NCI-H2107 (cell line): ENCODE data around the gene ANGPTL2.

ENCODE experiments used
- DNase-seq: peaks from one replicate; lab custom pipeline; 2025; lab: John Stamatoyannopoulos, UW

Gene ANGPTL2

GRCh38 chr9:127136081-127136879, 13.8 kb upstream of the ANGPTL2 start:
- DNase-seq, result no peak

GRCh38 chr9:127135056-127135745, 12.8 kb upstream of the ANGPTL2 start:
- no peak for DNase-seq

DNA sequence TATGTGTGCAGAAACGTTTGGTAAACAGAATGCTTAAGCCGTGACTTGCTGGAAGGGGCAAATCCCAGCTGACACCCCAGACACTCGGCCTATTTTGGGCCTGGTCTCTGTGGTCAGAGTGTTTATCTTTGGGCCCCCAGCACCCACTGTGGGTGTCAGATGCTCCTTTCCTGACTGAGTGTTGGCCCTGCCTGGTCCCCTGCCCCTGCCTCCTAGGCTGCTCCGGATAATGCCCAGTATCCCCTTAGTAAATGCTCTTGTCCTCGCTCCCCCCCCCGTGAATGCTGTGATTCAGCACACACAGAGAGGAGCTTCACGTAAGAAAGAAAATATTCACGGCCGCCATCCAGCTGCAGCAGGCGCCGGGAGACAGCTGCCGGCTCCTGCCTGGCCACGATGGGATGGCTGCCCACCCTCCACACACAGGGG, 11.3 kb upstream of the ANGPTL2 start:
- DNase-seq, result no peak

- DNase-seq, result no peak
Measured at GRCh38 chr9:127132921-127133647, 10.6 kb upstream of the ANGPTL2 start.

GRCh38 chr9:127132375-127132774, 9.9 kb upstream of the ANGPTL2 start:
- no peak for DNase-seq

DNA sequence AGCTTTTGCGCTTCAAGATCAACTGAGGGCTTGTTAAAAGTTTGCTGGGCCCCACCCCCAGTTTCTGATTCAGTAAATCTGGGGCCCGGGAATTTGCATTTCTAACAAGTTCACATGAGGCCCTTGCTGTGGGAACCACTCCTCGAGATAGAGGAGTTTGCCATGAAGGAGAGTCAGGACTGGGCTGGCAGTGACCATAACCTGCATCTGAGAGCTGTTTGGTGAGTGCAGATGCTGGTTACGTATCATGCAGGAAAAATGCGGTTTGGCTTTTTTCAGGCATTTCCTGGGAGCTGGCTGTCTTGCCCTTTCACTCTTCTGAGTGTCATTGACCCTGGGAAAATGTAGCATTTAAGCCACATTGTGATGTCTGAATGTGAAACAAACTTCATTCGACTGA, 9.4 kb upstream of the ANGPTL2 start:
- no peak for DNase-seq

DNA sequence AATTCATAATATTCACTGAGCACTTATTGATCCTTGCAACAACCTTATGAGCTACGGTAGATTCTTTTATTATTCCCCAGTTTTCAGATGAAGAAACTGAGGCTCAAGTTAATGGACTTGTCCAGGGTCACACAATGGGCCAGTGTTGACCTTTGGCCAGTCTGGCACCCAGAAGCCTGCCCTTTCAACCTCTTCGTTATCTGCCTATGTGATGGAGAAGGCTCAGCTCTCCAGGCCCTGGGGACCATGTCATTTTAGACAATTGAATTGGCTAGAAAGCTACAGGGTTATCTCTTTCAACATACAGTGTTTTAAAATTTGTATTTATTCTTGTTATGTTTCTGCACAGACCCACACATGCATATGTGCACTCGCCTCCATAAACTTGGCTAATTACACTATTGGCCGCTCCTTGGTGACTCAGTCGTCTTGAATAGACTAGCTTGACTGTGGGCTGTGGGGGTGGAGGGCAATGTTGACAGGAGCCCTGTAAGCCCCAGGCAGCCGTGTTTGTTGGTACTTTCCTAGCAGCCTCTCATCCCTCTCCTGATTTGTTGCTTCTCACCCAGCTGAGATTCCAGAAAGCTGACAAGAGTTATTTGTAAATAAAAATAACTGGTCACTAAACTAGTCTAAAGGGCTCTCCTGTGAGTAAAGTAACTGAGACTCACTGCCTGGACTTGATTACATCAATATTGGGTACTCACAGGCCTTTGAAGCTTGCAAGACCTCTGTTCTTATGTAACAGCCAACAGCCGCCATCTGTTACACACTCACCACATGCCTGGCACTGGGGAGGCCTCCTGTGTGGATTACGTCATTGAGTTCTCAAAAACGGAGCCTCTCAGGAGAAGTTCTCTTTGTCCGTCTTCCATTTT, 8.5 kb upstream of the ANGPTL2 start:
- no peak for DNase-seq

DNA sequence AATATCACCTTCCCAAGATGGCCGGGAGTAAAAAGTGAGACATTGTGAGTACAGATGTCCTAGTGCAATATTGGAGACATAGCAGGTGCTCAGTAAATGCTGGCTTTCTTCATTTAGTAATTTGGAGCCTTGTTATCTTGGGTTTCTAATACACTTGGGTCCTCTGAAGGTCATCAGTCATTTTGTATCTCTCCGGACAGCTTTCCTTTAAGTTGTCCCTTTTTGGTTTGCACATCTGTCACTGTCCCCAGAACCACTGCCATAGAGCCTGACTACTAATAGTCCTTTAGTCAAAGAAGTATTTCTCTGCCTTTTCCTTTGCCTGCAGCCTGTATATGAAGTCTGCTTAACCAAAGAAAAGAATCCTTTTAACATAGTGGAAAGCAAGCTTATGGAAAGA, 7.8 kb upstream of the ANGPTL2 start:
- DNase-seq, result no peak

DNA sequence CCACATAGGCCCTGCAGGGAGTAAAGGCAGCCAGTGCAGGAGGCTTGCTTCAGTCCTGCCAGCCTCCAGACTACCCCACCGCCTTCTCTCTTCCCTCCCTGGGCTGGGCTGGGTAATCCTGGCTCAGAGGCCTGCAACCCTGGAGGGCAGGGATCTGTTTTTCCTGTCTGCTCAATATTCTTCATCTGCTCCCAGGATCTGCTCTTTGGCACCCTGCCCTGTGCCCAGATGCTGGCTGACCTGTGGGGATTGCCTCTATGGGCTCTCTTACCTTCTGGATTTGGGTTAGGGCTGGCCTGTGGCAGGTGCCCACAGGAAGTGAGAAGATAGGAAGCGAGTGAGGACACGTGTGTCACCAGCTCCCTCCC, 7.3 kb upstream of the ANGPTL2 start:
- no peak for DNase-seq

DNA sequence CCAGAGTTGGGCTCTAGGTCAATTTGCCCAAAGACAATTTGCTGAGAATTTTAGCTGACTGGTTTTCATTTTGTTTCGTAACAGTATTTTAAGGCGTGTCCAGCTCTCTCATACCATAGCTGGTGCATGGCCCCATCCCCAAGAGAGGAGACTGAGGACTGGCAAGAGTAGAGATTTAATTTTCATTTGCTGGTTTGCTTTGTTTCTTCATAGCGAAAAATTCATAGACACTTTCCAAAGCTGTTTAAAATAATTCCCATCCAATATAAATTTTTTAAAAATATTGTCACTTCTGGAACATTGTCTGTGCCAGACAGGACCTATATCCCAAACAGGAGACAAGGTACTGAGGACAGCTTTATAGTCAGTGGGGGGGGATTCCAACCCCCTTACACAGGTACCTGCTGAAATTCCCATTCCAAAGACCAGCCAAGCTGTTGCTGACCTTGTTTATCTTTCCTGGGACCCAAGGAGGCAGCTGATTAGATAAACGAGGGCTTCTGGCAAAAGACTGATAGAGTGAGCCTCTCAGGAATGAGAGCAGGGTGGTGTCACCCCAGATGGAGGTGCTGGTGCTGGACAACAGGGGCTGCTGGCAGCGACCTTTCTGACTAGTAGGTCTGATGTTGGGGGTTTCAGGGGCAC, 6.8 kb upstream of the ANGPTL2 start:
- DNase-seq, result no peak

GRCh38 chr9:127128341-127129072, 6.1 kb upstream of the ANGPTL2 start:
- DNase-seq, result no peak

DNA sequence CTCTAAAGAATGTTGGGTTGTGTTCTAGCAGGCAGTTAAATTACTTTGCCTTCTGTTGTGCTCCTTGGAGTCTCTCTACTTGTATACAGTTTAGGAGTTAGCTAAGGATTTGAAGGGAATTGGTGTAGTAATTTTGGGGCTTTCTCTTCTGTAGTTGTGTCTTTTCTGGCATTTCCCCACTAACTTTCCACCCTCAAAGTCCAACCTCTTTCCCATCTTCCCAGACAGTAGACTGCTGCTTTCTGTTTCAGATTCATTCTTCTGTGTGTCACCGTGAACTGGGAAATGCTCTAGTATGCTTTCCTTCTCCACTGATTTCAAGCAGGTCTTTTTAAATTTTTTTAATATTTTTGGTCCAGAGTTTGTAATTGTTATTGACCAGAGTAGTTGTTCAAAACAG, 4.5 kb upstream of the ANGPTL2 start:
- no peak for DNase-seq

DNA sequence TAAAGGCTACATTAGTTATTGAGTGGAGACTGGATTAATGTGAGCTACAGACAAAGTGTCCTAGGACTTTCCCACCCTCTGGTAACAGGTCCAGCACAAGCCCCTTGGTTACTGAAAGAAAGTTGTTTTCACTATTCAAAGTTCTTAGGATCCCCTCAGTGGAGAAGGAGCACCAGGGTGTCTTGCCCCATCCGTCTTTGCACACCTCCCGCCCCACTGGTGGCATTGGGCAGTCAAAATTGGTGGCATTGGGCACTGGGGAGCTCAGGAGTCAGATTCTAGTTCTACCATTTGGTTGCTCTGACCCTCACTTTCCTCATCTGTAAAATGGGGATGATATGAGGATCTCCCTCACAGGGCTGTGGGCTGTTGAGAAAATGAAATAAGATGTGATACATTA, 2.4 kb upstream of the ANGPTL2 start:
- DNase-seq, result no peak

DNA sequence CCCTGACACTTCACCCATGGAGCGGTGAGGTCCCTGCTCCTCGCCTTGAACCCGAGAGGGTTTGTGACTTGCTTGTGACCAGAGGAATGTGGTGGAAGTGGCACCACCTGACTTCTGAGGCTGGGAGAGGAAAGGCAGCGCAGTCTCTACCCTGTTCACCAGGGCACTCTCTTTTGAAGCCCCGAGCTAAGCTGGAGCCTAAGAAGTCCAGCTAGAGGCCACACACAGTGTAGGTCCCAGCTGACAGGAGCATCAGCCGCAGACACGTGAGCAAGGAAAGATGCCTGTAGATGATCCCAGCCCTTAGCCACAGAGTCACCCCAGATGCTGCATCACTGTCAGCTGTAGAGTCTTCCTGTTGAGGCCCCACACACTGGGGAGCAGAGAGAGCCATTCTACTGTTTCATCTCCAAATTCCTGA, 1.7 kb upstream of the ANGPTL2 start:
- DNase-seq, result no peak

GRCh38 chr9:127123064-127123890, 842 bp upstream of the ANGPTL2 start:
- DNase-seq, result no peak

DNA sequence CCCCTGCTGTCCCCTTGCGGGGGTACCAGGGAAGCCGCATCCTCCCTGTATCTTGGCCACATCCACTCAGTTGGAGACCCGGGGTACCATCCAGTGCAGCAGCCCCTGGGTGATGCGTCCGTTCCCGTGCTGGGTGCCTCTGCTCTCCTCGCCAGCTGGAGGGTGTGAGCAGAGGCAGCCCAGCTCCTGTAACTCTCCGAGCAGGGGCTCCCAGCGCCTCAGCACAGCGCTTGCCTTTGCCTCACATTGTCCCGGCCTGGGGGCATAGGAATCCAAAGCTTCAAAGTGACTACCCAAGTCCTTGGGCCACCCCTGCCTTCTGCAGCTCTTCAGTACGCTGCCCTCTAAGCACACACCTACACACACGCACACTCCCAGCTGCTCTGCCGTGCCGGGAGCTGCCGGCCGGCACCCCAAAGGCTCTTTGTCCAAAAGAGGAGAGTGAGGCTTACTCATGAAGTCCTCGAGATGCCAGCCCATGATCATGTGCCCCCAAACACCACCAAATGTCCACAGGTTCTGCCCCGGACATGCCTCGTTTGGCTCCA, 733 bp downstream of the ANGPTL2 start:
- DNase-seq, result no peak

- no peak for DNase-seq
Measured at GRCh38 chr9:127119320-127119709, 3.1 kb downstream of the ANGPTL2 start.

DNA sequence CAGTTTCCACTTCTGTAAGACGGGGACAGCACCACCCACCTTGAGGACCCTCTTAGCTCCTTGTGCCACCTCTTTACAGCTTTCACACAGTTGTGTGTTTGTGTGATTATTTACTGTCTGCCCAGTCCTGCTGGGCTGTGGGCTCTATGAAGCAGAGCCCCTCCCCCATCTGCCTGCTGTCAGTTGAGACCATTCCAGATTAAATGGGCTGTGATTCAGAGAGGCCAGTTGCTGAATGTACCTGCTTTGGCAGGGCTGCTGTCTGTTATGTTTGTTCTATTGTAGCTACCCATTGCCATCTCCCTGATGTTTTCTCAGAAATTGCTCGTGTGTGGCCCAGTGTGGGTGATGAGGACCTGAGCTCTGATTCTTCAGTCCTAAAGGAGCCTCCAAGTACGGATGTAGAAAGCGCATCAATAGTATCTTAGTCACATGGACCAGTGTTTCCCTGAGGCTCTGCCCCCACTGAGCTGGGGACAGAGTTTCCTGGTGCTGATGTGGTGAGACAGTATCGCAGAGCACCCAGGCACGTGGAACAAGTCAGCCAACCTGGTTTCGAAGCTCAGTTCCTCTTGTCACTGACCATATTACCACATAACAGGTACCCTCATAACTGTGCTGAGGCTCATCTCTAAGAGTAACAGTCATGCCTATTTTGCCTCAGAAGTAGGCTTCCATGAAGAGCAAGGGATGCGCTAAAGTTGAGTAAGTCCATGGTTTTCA, 3.7 kb downstream of the ANGPTL2 start:
- no peak for DNase-seq

- DNase-seq, result no peak
Measured at GRCh38 chr9:127117801-127118200, 4.6 kb downstream of the ANGPTL2 start.
